ENCODE measurements around the gene FBXL7.

FBXL7 gene

GRCh38 chr5:15584528-15584927 lies 84.5 kb downstream of the FBXL7 start:
- no peak for DNase-seq

GRCh38 chr5:15585128-15585527 lies 85.1 kb downstream of the FBXL7 start:
- DNase-seq, result no peak

- DNase-seq, result peak; percentile 94
Observed at GRCh38 chr5:15585841-15586591, 86.0 kb downstream of the FBXL7 start.

- DNase-seq, result peak; percentile 87
Observed at GRCh38 chr5:15587916-15588315, 87.9 kb downstream of the FBXL7 start.

GRCh38 chr5:15592728-15593127 lies 92.7 kb downstream of the FBXL7 start:
- no peak for DNase-seq

- DNase-seq, result peak; percentile 38
Observed at GRCh38 chr5:15594977-15595568, 95.1 kb downstream of the FBXL7 start.

- DNase-seq, result no peak
Observed at GRCh38 chr5:15595929-15596328, 95.9 kb downstream of the FBXL7 start.

- no peak for DNase-seq
Observed at GRCh38 chr5:15596936-15597335, 97.0 kb downstream of the FBXL7 start.

GRCh38 chr5:15597804-15598203 lies 97.8 kb downstream of the FBXL7 start:
- no peak for DNase-seq

GRCh38 chr5:15598294-15598902 lies 98.4 kb downstream of the FBXL7 start:
- no peak for DNase-seq

GRCh38 chr5:15600035-15600434 lies 100.1 kb downstream of the FBXL7 start:
- DNase-seq, result no peak

- DNase-seq, result no peak
Observed at GRCh38 chr5:15601274-15601673, 101.3 kb downstream of the FBXL7 start.

GRCh38 chr5:15601853-15602252 lies 101.9 kb downstream of the FBXL7 start:
- no peak for DNase-seq

GRCh38 chr5:15604986-15605385 lies 105.0 kb downstream of the FBXL7 start:
- peak; percentile 80 for DNase-seq

GRCh38 chr5:15606197-15606596 lies 106.2 kb downstream of the FBXL7 start:
- DNase-seq, result peak; percentile 15

GRCh38 chr5:15607076-15607475 lies 107.1 kb downstream of the FBXL7 start:
- no peak for DNase-seq

GRCh38 chr5:15609076-15609725 lies 109.2 kb downstream of the FBXL7 start:
- DNase-seq, result no peak

GRCh38 chr5:15610216-15610615 lies 110.2 kb downstream of the FBXL7 start:
- DNase-seq, result no peak

- DNase-seq, result no peak
Observed at GRCh38 chr5:15611008-15611407, 111.0 kb downstream of the FBXL7 start.

GRCh38 chr5:15612915-15613635 lies 113.1 kb downstream of the FBXL7 start:
- DNase-seq, result no peak

GRCh38 chr5:15614679-15615078 lies 114.7 kb downstream of the FBXL7 start:
- no peak for DNase-seq

GRCh38 chr5:15615859-15616258 lies 115.9 kb downstream of the FBXL7 start:
- DNase-seq, result peak; percentile 75

GRCh38 chr5:15618938-15619337 lies 119.0 kb downstream of the FBXL7 start:
- DNase-seq, result no peak
